Subcutaneous adipose tissue (tissue), 4 donors: ENCODE data around the gene NPHP4. TPM values are rescaled to one million over a fixed set of nuclear protein-coding genes. Genes with fewer than 3 reads are reported as not detected.

Source experiments
- total RNA-seq, 4 donors: library from RNA; depleted of rRNA; stranded (reverse); fragments of >200 nt; gene quantifications; one replicate each; pipeline ENCODE4 v1.1.0, GENCODE V29; 2016
- TF ChIP-seq, protein P1 (sequence below): fragments of 450-650 bp; IDR thresholded peaks from one replicate; pipeline ENCODE4 v1.5.1; 2016; ENCODE audit warnings: low read depth, mild to moderate bottlenecking, control low read depth, antibody characterized with exemption, moderate library complexity

NPHP4 gene
- total RNA-seq, 4 donors from 2014 or later = 7.3 to 11.9 (median 9.5) TPM

DNA sequence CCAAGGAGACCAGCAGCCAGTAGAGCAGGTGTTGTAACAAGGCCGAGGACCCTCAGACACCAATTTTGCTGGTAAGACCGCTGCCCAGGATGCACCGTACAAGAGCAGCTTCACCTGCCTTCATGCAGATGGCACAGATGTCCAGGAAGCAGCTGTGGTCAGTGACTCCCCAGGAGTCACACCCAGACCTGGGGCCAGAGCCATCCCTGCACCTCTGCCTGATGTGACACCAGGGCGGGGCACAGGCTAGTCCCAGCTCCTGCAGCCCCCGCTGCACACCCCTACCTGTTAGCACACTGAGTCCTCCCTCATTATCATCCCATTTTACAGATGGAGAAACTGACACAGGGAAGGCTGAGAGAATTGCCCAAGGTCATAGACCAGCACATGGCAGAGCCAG, 37.1 kb upstream of the NPHP4 start:
- TF ChIP-seq, protein P1, sequence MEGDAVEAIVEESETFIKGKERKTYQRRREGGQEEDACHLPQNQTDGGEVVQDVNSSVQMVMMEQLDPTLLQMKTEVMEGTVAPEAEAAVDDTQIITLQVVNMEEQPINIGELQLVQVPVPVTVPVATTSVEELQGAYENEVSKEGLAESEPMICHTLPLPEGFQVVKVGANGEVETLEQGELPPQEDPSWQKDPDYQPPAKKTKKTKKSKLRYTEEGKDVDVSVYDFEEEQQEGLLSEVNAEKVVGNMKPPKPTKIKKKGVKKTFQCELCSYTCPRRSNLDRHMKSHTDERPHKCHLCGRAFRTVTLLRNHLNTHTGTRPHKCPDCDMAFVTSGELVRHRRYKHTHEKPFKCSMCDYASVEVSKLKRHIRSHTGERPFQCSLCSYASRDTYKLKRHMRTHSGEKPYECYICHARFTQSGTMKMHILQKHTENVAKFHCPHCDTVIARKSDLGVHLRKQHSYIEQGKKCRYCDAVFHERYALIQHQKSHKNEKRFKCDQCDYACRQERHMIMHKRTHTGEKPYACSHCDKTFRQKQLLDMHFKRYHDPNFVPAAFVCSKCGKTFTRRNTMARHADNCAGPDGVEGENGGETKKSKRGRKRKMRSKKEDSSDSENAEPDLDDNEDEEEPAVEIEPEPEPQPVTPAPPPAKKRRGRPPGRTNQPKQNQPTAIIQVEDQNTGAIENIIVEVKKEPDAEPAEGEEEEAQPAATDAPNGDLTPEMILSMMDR = no peak

DNA sequence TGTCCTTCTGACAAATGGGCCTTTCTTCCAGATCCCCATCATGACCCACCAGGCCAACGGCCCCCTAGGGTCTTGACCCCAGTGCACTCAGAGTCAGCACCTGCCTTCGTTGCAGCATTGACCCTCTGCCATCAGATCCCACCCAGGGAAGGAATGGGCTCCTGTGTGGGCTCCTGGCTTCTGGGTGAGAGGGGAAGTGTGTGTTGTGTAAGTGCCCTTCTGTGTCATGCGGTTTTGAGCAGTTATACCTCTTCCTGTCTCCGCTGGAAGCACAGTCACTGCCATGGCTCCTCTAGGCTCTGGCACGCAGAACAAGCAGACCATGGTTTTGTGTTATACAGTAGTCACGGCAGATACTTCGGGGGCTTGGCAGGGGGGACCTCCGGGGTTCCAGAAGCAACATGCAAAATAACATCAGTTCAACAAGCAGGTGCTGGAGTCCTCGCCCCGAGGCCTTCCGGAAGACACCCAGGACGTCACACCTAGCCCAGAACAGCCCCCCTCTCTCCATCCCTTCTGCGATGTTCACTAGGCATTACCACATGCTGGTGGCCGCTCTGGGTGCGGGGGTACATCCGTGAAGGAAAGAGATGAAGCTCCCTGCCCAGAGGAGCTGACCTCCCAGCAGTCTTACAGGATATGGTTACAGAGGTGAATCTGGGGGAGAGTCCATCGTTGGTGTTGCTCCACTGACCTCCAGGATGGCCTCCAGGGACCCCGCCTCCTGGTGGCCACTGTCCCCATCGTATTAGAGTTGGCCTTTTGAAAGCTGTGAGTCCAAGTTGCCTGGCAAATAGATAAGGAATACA, 36.0 kb upstream of the NPHP4 start:
- TF ChIP-seq, protein P1 = no peak

DNA sequence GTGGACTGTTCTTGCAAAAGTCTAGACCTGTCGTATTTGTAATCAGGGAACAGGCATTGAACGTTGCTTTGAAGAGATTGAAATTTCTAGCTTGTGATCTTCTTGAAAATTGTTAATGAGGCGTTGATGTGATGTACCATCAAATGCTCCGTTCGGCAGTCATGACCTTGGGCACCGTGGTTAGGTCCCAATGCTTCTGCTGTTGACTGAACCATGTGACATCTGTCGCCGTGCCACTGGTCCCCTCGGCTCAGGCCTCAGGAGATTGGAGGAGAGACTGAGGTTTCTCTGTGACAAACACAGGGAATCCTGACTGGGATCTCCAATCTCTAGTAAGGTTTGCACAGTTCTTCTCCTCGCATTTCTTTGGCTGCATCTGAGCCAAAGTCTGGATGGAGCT, 35.4 kb upstream of the NPHP4 start:
- TF ChIP-seq, protein P1 = no peak

DNA sequence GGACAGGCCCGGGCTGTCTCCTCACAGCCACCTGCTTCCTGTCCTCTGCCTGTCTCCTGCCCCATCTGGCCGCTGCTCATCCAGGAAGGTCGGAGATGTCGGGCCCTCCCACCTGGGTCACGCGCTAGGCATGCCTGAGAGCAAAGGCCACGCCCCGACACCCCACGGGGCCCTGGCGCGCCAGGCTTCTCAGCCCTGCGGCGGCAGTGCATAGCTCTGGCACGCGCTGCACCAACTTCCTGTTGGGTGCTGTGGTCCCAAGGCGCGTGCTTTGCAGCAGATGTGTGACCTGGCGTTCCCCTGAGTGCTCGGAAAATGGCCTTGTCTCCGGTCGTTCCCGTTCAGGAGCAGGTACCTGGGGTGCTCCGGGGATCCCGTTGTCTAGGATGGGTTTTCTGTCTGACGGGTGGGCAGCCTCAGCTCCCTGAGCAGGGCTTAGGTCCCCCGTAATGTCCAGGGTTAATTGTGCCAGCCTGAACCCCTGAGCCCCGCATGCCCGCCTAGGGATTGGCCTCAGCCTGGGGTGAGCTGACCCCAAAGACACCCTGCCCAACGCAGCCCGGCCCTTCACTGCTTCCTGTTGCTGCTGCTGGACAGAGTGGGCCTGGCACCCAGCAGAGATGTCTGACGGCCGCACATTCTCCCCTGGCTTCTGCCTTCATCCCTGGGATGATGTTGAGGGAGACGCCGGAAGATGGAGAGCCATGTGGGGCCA, 34.0 kb upstream of the NPHP4 start:
- TF ChIP-seq, protein P1 = no peak

DNA sequence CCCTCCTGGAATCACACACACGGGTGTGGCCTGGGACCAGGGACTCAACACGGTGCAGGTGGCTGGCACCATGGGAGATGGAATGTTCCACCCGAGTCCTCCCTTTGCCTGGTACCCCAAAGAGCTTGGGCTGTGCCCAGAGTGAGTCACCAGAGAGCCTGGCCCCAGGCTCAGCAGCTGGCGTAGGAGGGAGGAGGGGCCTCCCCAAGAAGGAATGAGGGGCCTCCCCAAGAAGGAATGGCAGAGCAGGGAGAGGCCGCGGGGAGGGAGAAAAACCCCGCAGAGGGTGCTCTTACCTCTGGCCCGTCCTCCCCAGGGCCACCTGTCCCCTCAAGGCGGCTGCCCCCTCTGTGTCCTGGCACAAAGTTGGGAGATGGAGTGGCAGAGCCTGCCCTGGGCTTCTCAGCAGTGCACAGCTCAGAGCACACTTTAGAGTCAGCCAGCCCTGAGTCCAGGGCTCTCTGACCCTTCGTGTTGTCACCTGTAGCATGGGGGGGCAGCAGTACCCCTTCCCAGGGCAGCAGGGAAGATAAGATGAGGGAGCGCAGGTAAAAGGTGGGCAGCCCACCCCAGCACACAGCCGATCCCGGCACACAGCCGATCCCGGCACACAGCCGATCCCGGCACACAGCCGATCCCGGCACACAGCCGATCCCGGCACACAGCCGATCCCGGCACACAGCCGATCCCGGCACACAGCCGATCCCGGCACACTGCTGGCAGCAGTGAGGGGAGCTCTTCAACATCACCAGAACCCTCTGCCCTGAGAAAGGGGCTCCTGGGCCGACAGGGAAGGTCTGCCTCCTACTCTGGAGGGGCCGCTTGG, 33.3 kb upstream of the NPHP4 start:
- TF ChIP-seq, protein P1 = no peak

DNA sequence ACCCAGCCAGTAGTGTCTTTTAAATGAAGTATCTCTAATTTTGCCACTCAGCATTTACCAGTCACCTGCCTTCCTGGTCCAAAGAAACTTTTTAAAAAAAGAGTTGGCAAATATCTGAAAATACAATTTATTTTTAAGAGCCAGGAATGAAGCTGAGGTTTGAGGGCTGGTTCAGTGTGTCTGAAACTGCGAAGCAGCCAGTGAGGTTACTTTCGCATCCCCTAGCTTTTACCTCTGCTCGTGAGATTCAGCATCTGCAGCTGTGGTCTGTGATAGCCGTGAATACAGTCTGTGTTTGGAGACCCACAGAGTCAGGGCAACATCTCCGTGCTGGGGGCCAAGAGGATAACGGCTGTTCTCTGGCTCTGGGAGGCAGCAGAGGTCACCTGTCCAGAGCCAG, 32.2 kb upstream of the NPHP4 start:
- TF ChIP-seq, protein P1 = no peak

DNA sequence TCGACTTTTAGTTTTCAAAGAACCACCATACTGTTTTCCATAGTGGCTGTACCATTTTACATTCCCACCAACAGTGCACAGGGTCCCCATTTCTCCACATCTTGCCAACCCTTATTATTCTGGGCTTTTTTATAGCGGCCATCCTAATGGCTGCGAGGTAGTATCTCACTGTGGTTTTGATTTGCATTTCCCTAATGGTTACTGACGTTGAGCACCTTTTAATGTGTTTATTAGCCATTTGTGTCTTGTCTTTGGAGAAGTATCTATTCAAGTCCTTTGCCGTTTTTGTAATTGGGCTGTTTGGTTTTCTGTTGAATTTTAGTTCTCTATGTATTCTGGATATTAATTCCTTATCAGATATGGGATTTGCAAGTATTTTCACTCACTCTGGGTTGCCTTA, 31.1 kb upstream of the NPHP4 start:
- TF ChIP-seq, protein P1 = no peak
